GM21447 (cell line): ENCODE results near the gene FAM187B.

ENCODE experiments used
- ATAC-seq: cut with Tn5 transposase; IDR thresholded peaks from one replicate; pipeline ENCODE4 v1.9.1; 2021; ENCODE audit not compliant: unreplicated experiment

FAM187B gene

GRCh38 chr19:35228177-35228930 lies at the start of gene FAM187B:
FAM187B (minus strand) TSS chr19:35228739; CDS start chr19:35228680, 59 bp downstream.
- no peak for ATAC-seq

DNA sequence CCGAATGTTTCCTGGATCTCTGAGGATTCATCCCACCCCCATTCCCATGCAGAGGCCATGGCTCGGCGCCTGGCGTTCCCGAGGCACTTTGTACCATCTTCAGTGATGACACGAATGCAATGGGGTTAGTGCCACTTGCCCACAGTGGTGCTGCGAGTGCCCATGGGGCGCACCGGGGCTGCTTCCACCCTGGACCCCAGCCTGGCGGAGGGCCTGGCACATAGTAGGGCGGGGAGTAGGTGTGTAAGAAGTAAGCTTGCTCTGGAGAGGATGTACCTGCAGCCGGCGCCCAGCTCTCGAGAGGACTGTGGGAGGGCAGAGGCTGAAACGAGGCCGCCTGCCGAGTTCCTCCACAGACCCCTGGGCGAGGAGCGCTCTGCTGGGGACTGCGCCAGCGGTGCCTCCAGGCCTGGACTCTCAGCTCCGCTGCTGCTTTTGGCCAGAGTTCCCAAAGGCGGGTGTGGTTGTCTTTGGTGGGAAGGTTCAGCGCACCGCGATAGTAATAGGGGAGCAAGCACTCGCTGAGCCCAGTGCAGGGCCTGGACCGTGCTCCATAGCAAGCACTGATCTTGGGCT lies 48.3 kb upstream of the FAM187B start:
- ATAC-seq: no peak

- ATAC-seq: no peak
Observed at GRCh38 chr19:35274323-35274722, 45.8 kb upstream of the FAM187B start.

GRCh38 chr19:35273686-35274259 lies 45.2 kb upstream of the FAM187B start:
- no peak for ATAC-seq

GRCh38 chr19:35272954-35273649 lies 44.6 kb upstream of the FAM187B start:
- ATAC-seq: no peak

DNA sequence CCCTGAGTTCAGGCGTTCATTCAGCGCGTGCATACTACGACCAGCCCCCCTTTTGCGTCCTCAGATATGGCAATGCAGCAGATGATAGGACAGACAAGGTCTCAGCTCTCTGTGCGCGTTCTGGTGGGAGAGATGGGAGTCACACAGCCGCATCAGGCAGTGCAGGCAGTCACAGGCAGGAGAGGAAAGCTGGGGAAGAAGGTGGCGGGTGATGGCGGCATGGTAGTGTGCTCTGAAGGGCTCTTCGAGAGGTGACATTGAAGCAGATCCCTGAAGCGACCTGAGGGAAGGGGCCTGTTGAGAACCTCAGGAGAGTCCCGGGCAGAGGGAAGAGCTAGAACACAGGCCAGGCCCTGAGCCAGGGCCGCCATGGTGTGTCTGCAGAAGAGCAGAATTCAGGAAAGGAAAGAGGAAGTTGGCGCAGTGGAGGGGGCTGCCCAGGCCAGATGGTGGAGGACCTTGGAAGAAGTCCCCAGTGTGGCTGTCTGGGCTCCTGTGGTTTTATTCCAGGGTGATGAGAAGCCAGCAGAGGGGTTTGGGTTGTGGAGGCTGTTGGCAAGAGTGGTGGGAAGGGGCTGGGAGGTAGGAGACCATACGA lies 43.7 kb upstream of the FAM187B start:
- no peak for ATAC-seq

DNA sequence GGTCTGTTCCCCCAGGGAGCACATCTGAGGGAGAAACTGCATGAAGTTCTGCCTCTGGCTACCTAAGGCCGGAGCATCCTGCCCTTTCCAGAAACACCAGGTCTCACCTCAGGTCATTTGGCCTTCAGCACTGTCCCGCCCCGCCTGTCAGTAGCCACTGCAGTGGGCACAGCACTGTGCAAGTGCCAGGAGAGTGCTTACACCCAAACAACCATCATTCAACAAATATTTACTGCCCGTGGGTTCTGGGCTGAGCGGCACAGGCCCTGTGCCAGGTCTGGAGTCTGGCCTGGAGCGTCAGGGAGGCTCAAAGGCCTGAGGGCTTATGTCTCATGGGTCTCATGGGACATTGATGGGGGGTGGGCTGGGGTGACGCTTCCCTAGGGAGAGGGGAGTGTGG lies 43.0 kb upstream of the FAM187B start:
- no peak for ATAC-seq

GRCh38 chr19:35270381-35270811 lies 41.9 kb upstream of the FAM187B start:
- no peak for ATAC-seq

- ATAC-seq: peak; percentile 51
Observed at GRCh38 chr19:35269438-35270117, 41.0 kb upstream of the FAM187B start.

DNA sequence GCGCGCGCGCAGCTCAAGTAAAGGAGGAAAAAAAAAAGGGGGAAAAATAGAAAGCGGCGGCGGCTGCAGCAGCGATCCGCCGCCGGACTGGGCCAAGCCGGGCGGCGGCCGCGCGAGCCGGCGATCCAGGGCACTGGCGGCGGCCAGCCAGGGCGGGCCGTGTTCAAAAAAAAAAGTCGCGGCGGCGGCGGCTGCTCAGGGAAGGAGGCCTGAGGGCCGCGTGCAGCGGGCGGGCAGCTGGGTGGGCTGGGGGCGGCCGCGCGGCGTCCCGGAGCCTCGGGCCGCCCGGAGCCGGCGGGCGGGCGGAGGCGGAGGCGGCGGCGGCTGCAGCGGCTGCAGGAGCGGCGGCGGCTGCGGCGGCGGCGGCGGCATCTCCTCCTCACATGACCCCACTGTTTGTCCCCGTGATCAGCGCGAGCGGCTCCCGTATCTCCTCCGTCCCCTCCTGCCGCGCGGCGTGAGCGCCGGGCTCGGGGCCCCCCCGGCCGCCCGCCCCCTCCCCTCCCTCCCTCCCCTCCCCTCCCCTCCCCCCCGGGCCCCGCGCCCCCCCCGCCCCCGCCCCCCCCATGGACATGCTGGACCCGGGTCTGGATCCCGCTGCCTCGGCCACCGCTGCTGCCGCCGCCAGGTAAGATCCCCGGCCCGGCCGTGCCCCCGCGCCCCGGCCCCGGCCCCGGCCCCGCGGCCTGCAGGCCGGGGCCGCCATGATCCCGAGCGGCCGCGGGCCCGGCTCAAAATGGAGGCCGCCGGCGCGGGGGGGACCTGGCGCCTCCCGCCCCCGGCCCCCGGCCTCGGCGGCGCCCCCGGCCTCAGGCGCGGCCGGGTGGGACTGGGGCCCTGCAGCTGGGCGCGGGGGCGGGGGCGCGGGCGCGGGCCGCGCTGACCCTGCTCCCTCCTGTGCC lies 40.2 kb upstream of the FAM187B start, which contains the start of gene USF2:
Gene USF2 (plus strand): TSS at position 427 of the 902 bp plus-strand sequence. CDS start 140 bp downstream, at position 567.
- peak; percentile 31 for ATAC-seq

GRCh38 chr19:35267818-35268535 lies 39.4 kb upstream of the FAM187B start:
- ATAC-seq: no peak

- no peak for ATAC-seq
Observed at GRCh38 chr19:35267353-35267817, 38.8 kb upstream of the FAM187B start.

DNA sequence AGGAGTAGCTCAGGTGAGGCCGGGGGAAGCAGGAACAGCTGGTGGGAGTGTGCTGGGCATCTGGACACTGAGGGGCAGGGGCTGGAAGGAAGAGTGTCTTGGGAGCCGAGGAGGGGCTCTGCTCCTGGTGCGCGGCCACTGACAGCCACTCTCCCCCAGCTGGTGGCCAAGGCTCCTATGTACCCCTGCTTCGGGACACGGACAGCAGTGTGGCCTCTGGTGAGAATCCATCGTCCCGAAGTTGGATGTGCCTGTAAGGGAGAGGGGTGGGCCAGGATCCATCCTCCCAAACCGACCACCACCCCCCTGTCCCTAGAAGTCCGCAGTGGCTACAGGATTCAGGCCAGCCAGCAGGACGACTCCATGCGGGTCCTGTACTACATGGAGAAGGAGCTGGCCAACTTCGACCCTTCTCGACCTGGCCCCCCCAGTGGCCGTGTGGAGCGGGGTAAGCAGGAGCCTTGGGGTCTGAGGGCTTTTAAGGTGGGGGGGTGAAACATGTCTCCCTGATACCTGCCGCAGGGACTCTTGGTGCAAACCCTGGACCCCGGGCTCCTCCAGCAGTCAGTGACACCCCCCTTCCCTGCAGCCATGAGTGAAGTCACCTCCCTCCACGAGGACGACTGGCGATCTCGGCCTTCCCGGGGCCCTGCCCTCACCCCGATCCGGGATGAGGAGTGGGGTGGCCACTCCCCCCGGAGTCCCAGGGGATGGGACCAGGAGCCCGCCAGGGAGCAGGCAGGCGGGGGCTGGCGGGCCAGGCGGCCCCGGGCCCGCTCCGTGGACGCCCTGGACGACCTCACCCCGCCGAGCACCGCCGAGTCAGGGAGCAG lies 38.2 kb upstream of the FAM187B start:
- ATAC-seq: no peak

GRCh38 chr19:35265900-35266519 lies 37.5 kb upstream of the FAM187B start:
- ATAC-seq: no peak

DNA sequence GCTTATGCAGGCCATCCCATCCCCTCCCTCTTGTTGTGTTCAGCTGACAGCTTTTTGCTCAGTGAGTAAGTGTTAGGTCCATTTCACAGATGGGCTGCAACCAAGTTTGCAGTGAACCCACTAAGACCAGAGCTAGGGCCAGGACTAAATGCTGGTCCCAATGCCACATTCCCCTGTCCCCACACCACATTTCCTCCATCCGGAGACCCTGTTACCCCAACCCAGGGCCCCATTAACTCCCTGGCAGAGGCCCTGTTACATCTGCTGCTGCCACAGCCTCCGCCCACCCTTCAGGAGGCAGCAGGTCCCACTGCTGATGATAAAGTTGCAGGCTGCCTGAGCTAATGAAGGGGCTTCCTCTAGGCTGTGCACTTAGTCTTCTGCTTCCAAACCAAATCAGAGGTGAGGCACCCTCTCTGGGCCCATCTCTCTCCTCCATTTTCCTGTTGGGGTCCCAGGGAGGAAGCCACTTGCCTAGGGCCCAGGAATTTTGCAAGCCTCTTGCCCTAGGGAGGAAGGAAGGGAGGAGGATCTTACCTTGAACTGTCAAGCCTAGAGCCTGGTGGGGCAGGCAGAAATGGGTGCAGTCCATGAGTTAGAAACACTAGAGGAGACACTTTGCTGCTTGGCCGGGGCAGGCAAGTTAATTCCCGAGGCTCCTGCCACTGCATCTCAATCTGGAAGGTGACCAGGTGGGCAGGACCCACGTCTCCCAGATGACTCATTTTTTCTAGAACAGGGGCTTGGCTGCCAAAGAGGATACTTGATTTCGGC lies 36.8 kb upstream of the FAM187B start:
- no peak for ATAC-seq

GRCh38 chr19:35264268-35265125 lies 36.0 kb upstream of the FAM187B start:
- no peak for ATAC-seq
